KOPT-K1 (cell line): Measurements from ENCODE around the gene LSM7.

ENCODE experiments used
- H3K27ac ChIP-seq: fragments of 200-600 bp; sonication (generic); 2 replicates; pipeline ENCODE4 v1.5.1; 2016; ENCODE audit warnings: antibody characterized with exemption, mild to moderate bottlenecking, low read depth, low read length; ENCODE audit not compliant: poor library complexity, severe bottlenecking
- H3K36me3 ChIP-seq: fragments of 200-600 bp; sonication (generic); 2 replicates; pipeline ENCODE4 v1.5.1; 2017; ENCODE audit warnings: antibody characterized with exemption, mild to moderate bottlenecking, low read length, moderate library complexity; ENCODE audit not compliant: insufficient read depth
- H3K9me3 ChIP-seq: fragments of 200-600 bp; sonication (generic); 2 replicates; pipeline ENCODE4 v1.5.1; 2017; ENCODE audit warnings: antibody characterized with exemption, low read length, mild to moderate bottlenecking; ENCODE audit not compliant: insufficient read depth, poor library complexity, severe bottlenecking

LSM7 gene

DNA sequence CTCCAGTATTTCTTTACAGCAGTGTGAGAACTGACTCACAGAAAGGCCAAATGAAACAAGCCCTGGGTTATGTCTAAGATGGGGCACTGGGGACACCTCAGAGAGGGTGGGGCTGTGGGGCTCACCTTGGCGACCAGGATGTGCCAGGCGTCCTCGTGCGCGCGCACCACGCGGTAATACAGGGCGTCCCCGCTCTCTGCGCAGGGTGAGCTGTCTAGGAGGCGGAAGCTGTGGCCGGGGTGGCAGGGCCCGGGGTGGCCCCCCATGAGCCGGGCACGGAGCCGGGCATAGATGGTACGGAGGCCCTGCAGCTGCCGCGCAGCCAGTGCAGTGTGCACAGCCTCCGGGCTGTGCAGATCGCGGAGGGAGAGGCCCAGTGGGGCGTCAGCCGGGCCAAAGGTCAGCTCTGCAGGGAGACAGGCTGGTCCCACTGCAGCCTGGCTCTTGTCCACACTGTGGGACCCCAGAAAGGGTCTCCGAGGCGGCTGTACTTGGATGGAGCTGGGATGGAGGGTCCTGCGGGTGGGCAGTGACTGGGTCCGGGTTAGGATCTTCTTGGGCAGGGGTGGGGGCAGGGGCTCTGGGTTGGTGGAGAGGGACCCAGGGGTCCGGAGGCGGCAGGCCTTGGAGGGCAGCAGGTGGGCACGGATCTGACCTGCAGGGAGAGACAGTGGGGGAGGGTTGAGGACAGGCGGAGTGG lies 49.8 kb downstream of the LSM7 start:
- Histone ChIP-seq H3K27ac (no peak overlapping the region), H3K36me3 (peaks cover 28% of the 10 kb centered on the region), H3K9me3 (no peaks in the 10 kb centered on the region)

- H3K9me3 ChIP-seq = no peaks in the 10 kb centered on the region
- H3K36me3 ChIP-seq = peaks cover 41% of the 10 kb centered on the region
- no peak overlapping the region for H3K27ac ChIP-seq
These were observed 51.2 kb downstream of the LSM7 start for GRCh38 chr19:2277138-2277537.

DNA sequence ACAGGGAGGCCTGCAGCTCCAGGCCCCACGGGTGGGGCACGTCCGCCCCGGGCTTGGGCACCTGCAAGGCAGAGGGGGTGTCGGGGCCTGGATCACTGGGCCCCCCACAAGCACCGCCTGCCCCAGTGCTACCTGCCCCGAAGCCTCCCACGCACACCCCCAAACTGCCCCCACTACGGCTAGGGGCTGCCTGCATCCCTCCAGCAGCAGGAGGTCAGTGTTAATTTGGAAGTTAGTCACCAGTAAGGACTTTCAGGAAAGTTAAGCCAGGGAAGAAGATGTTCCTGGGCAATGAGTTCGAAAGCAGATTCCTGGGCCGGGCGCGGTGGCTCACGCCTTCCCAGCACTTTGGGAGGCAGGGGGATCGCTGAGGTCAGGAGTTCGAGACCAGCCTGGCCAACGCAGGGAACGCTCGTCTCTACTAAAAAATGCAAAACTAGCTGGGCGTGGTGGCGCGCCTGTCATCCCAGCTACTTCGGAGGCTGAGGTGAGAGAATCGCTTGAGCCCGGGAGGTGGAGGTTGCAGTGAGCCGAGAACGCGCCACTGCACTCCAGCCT lies 51.9 kb downstream of the LSM7 start:
- no peak overlapping the region for H3K27ac ChIP-seq
- no peaks in the 10 kb centered on the region for H3K9me3 ChIP-seq

DNA sequence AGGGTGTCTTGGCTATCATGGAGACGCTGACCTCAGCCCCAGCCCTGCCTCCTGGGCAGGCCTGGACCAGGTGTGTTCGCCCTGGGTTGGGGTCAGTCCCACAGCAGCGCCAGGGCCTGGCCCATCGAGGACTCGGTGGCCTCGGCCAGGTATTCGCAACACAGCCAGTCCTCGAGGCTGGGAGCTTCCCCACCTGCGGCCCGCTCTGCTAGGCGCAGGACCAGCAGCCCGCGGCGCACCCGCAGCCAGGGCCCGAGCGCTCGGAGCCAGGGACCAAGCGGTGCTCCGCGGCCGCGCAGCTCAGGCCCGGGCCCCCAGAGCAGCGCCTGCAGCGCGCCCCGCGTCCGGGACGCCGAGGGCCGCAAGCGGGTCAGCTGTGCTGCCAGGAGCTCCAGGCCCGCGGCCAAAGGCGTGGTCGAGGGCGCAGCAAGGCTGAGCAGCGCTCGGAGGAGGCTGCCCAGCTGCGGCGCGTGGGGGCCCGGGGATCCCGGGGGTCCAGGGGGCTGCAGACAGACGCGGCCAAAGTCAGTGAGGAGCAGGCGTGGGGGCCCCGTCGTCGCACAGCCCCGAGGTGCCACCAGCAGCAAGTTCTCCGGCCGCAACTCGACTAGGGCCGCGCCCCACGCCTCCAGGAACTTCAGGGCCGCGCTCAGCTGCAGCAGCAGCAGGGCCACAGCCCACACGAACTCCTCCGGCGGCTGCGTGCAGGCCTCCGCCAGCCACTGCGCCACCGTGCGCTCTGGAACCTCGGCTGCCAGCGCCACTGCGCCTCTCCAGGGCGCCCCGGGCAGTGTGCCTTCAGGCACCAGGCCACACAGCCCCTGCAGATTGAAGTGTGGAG lies 52.6 kb downstream of the LSM7 start:
- Histone ChIP-seq H3K9me3 (no peaks in the 10 kb centered on the region), H3K27ac (no peak overlapping the region), H3K36me3 (peaks cover 52% of the 10 kb centered on the region)

More for the DNA sequence above, 51.9 kb downstream of the LSM7 start:
- H3K36me3 ChIP-seq = peaks cover 47% of the 10 kb centered on the region

DNA sequence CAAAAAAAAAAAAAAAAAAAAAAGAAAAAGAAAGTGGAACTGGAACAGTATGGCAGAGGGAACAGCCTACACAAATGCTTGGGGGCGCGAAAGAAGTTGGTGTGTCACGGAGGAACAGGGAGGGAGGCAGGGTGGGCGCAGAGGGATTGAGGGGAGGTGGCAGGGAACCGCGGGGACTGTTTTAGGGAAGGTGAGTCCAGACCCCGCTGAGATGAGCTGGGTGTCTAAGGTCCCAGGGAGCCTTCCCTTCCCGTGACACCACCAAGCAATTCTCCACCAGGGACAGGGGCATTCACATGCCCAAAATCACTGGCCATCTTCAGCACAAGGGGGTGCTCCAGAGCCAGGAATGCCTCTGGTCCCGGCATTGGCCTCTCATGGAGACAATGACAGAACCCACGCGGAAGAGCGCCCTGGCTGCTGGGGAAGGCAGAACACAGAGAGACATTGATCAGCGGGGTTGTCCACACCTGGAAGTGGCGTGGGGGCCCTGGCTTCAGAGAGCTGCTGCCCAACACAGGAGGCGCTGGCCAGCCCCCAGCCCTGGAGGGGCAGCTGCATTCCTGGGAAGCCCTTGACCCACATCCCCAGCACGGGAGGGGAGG lies 53.4 kb downstream of the LSM7 start:
- no peaks in the 10 kb centered on the region for H3K9me3 ChIP-seq
- no peak overlapping the region for H3K27ac ChIP-seq
- H3K36me3 ChIP-seq = peaks cover 52% of the 10 kb centered on the region

DNA sequence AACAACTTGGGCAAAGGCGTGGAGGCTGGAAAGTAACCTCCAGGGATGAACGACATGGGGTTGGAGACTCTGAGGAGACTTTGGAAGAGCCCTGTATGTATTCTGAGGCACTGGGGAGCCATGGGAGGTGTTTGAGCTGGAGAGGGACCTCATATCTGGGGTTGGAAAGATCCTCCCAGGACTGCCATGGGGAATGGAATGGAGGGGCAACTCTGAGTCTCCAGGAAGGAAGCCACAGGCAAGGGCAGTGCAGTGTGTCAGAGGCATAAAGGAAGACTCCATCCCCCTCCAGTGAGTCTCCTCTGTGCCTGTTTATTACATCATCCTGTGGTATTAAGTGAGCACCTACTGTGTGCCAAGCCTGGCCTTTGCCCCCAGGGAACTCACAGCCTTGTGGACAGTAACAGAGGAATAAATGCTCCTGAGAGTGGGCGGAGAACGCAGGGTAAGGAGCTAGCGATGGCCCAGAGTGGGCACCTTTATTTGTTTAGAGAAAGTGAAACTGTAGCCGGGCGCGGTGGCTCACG lies 54.1 kb downstream of the LSM7 start:
- H3K27ac ChIP-seq = peak overlapping the region; percentile 87
- no peaks in the 10 kb centered on the region for H3K9me3 ChIP-seq
- H3K36me3 ChIP-seq = peaks cover 52% of the 10 kb centered on the region

DNA sequence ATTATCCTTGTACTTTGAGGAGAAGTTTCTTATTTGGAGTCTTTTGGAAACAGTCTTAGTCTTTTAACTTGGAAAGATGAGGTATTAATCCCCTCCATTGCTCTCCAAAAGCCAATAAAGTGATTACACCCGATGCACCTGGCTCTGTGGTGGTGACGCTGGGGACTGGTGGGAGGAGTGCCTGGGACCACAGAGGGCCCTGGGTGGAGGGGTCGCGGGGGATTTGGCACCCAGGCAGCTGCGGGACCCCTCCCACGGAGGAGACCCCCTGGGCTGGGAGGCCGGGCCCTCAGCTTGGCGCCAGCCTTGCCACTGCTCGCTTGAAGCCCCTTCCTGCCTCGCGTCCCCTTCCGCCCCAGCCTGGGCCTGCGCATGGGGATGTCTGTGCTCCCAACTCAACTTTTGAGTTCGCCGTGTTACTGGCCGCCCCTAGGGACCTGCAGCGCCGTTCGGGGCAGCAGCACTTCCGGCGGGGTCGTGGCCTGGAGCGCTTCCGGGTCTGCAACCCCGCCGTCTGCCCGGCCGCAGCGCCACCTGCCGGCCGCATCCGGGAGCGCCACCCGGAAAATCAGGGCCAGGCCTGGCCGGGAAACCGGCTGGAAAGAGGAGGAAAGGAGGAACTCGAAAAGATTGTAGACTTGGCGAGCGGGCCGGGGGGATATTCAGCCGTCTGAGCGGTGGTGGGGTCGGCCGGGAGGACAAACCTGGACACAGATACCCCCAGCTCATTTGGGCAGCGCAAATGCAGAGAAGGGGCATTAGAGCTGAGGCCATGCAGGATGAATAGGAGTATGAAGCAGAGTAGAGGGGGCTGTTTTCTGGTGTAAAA lies 54.8 kb downstream of the LSM7 start:
- Histone ChIP-seq H3K27ac (peak overlapping the region; percentile 87), H3K9me3 (no peaks in the 10 kb centered on the region), H3K36me3 (peaks cover 52% of the 10 kb centered on the region)
